Effector memory CD4-positive, alpha-beta T cell (primary cell): ENCODE results near the gene POMT2.

ENCODE experiments used
- DNase-seq, 3 donors: peaks; one replicate each; pipeline ENCODE4 v3.0.0-alpha.2; 2020
- H3K27ac ChIP-seq: 2 replicates; pipeline ENCODE4 v1.7.0; 2013; ENCODE audit warnings: mild to moderate bottlenecking, low read length, moderate library complexity; ENCODE audit not compliant: insufficient read depth, poor library complexity, severe bottlenecking
- H3K27me3 ChIP-seq: replicated peaks from 2 replicates; pipeline ENCODE4 v1.7.0; 2013; ENCODE audit warnings: mild to moderate bottlenecking, low read length; ENCODE audit not compliant: insufficient read depth, control insufficient read depth, poor library complexity, severe bottlenecking
- H3K36me3 ChIP-seq: 2 replicates; pipeline ENCODE4 v1.7.0; 2013; ENCODE audit warnings: mild to moderate bottlenecking, low read length, moderate library complexity; ENCODE audit not compliant: control insufficient read depth, insufficient read depth
- H3K4me1 ChIP-seq: 2 replicates; pipeline ENCODE4 v1.7.0; 2013; ENCODE audit warnings: low read length, mild to moderate bottlenecking; ENCODE audit not compliant: control insufficient read depth, insufficient read depth, poor library complexity, severe bottlenecking
- H3K4me3 ChIP-seq: 2 replicates; pipeline ENCODE4 v1.7.0; 2013; ENCODE audit warnings: low read length, low read depth, mild to moderate bottlenecking; ENCODE audit not compliant: insufficient read depth, poor library complexity, severe bottlenecking
- H3K9me3 ChIP-seq: 2 replicates; pipeline ENCODE4 v1.7.0; 2013; ENCODE audit warnings: mild to moderate bottlenecking, low read length, moderate library complexity; ENCODE audit not compliant: control insufficient read depth

The POMT2 gene

GRCh38 chr14:77303417-77304156 is 17.1 kb downstream of the POMT2 start:
- H3K36me3 ChIP-seq = peaks cover 3% of the 10 kb centered on the region
- H3K9me3 ChIP-seq = no peaks in the 10 kb centered on the region
- H3K27me3 ChIP-seq = no peaks in the 10 kb centered on the region
- no peak overlapping the region for H3K4me3 ChIP-seq
- no peaks in the 10 kb centered on the region for H3K4me1 ChIP-seq
- no peak for DNase-seq
- no peak overlapping the region for H3K27ac ChIP-seq

- H3K36me3 ChIP-seq = peaks cover 3% of the 10 kb centered on the region
- H3K4me1 ChIP-seq = no peaks in the 10 kb centered on the region
- no peak for DNase-seq
- no peaks in the 10 kb centered on the region for H3K27me3 ChIP-seq
- no peaks in the 10 kb centered on the region for H3K9me3 ChIP-seq
- no peak overlapping the region for H3K27ac ChIP-seq
- H3K4me3 ChIP-seq = no peak overlapping the region
These were observed 17.8 kb downstream of the POMT2 start for GRCh38 chr14:77302926-77303325.

GRCh38 chr14:77301103-77301502 is 19.6 kb downstream of the POMT2 start:
- Histone ChIP-seq H3K27me3 (no peaks in the 10 kb centered on the region), H3K4me3 (no peak overlapping the region), H3K9me3 (no peaks in the 10 kb centered on the region), H3K4me1 (no peaks in the 10 kb centered on the region), H3K36me3 (peaks cover 3% of the 10 kb centered on the region), H3K27ac (no peak overlapping the region)
- DNase-seq = peak in 2 of 3 donors; percentile 9 to 27

GRCh38 chr14:77299771-77300170 is 20.9 kb downstream of the POMT2 start:
- H3K36me3 ChIP-seq = no peaks in the 10 kb centered on the region

GRCh38 chr14:77296906-77297305 is 23.8 kb downstream of the POMT2 start:
- H3K36me3 ChIP-seq = no peaks in the 10 kb centered on the region
- H3K4me1 ChIP-seq = no peaks in the 10 kb centered on the region
- H3K27me3 ChIP-seq = no peaks in the 10 kb centered on the region
- no peak for DNase-seq
- no peak overlapping the region for H3K27ac ChIP-seq
- H3K4me3 ChIP-seq = no peak overlapping the region
- H3K9me3 ChIP-seq = no peaks in the 10 kb centered on the region

More at GRCh38 chr14:77299771-77300170, 20.9 kb downstream of the POMT2 start:
- Histone ChIP-seq H3K27me3 (no peaks in the 10 kb centered on the region), H3K27ac (no peak overlapping the region), H3K4me3 (no peak overlapping the region), H3K4me1 (no peaks in the 10 kb centered on the region), H3K9me3 (no peaks in the 10 kb centered on the region)
- DNase-seq = no peak

- Histone ChIP-seq H3K9me3 (no peaks in the 10 kb centered on the region), H3K4me3 (no peak overlapping the region), H3K36me3 (no peaks in the 10 kb centered on the region), H3K27me3 (no peaks in the 10 kb centered on the region), H3K27ac (no peak overlapping the region), H3K4me1 (no peaks in the 10 kb centered on the region)
- DNase-seq = no peak
These were observed 24.5 kb downstream of the POMT2 start for GRCh38 chr14:77296155-77296554.

- no peak for DNase-seq
- Histone ChIP-seq H3K27ac (no peak overlapping the region), H3K9me3 (no peaks in the 10 kb centered on the region), H3K4me1 (no peaks in the 10 kb centered on the region), H3K36me3 (peaks cover 13% of the 10 kb centered on the region), H3K4me3 (no peak overlapping the region), H3K27me3 (no peaks in the 10 kb centered on the region)
These were observed 30.0 kb downstream of the POMT2 start for GRCh38 chr14:77290705-77291104.

GRCh38 chr14:77286576-77286975 is 34.1 kb downstream of the POMT2 start:
- no peak overlapping the region for H3K4me3 ChIP-seq

GRCh38 chr14:77284466-77284865 is 36.2 kb downstream of the POMT2 start:
- Histone ChIP-seq H3K27ac (no peak overlapping the region), H3K36me3 (peaks cover 13% of the 10 kb centered on the region)

More at GRCh38 chr14:77286576-77286975, 34.1 kb downstream of the POMT2 start:
- no peak overlapping the region for H3K27ac ChIP-seq
- no peak for DNase-seq
- no peaks in the 10 kb centered on the region for H3K9me3 ChIP-seq
- H3K4me1 ChIP-seq = no peaks in the 10 kb centered on the region
- peaks cover 13% of the 10 kb centered on the region for H3K36me3 ChIP-seq
- no peaks in the 10 kb centered on the region for H3K27me3 ChIP-seq

GRCh38 chr14:77284066-77284465 is 36.6 kb downstream of the POMT2 start:
- DNase-seq = no peak
- no peaks in the 10 kb centered on the region for H3K9me3 ChIP-seq
- no peak overlapping the region for H3K27ac ChIP-seq
- H3K4me3 ChIP-seq = no peak overlapping the region
- no peaks in the 10 kb centered on the region for H3K27me3 ChIP-seq
- no peaks in the 10 kb centered on the region for H3K4me1 ChIP-seq
- peaks cover 13% of the 10 kb centered on the region for H3K36me3 ChIP-seq

More at GRCh38 chr14:77284466-77284865, 36.2 kb downstream of the POMT2 start:
- Histone ChIP-seq H3K27me3 (no peaks in the 10 kb centered on the region), H3K4me1 (no peaks in the 10 kb centered on the region), H3K4me3 (no peak overlapping the region), H3K9me3 (no peaks in the 10 kb centered on the region)
- DNase-seq = no peak
